ENCODE results near the gene HLA-A.
A peak's percentile ranks its signal among the peaks of the same experiment; 100 is the strongest.

The HLA-A gene

DNA sequence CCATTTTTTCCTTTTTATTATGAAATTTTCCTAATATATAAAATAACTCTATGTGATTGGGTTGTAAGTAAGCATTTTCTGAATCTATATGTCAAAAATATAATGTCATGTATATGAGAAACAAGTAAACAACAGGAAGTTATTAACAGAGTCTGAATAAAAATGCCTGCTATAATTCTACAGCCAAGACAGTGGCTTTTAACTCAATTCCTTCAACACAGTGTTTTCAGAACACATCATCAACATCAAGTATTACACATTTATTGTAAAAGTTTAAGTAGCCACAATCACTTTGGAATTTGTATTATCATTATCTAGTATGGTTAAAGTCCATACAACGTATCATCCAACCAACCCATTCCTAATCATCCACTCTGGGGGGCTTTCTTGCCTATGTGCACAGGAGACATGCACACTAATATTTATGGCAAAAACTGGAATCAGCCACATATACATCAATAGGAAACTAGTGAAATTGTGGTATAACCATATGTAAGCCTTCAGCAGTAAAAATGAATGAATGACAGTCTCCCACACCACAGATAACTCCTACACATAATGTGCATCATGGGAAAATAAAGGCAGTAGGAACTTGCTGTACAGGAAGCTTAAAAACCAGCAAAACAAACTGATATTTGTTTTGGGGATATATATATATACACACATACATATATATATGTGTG is 6.9 kb upstream of the HLA-A start:
- no peak for DNase-seq (ENCODE audit: low read depth)

- no peak for DNase-seq (ENCODE audit: low read depth)
Observed at GRCh38 chr6:29938746-29939508, 3.4 kb upstream of the HLA-A start.

DNA sequence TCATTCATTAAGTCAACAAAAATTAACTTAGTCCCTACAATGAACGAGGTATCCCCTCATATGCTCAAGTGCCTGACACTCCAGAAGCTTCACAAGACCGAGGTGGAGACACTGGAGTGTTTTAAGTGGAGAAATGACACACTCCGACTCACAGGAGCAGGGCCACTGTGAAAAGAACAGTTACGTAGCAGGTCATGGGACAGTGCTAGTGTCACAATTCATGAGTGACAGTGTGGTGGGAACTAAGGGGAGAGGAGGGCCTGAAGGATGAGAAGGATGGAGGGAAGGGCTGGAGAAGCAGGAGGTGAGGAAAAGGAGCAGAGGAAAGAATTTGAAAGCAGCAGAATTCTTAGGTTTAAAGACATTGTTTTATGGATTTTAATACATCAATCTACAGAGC is 1.3 kb upstream of the HLA-A start:
- no peak for DNase-seq (ENCODE audit: low read depth)

- peak; percentile 27 for DNase-seq (ENCODE audit: low read depth)
Observed at GRCh38 chr6:29941471-29941870, 861 bp upstream of the HLA-A start.

DNA sequence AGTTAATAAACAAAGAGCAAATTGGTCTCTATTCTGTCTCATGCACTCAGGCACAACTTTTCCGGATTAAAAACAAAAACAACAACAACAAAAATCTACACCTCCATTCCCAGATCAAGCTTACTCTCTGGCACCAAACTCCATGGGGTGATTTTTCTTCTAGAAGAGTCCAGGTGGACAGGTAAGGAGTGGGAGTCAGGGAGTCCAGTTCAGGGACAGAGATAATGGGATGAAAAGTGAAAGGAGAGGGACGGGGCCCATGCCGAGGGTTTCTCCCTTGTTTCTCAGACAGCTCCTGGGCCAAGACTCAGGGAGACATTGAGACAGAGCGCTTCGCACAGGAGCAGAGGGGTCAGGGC is 437 bp upstream of the HLA-A start:
- DNase-seq (ENCODE audit: low read depth): no peak

DNA sequence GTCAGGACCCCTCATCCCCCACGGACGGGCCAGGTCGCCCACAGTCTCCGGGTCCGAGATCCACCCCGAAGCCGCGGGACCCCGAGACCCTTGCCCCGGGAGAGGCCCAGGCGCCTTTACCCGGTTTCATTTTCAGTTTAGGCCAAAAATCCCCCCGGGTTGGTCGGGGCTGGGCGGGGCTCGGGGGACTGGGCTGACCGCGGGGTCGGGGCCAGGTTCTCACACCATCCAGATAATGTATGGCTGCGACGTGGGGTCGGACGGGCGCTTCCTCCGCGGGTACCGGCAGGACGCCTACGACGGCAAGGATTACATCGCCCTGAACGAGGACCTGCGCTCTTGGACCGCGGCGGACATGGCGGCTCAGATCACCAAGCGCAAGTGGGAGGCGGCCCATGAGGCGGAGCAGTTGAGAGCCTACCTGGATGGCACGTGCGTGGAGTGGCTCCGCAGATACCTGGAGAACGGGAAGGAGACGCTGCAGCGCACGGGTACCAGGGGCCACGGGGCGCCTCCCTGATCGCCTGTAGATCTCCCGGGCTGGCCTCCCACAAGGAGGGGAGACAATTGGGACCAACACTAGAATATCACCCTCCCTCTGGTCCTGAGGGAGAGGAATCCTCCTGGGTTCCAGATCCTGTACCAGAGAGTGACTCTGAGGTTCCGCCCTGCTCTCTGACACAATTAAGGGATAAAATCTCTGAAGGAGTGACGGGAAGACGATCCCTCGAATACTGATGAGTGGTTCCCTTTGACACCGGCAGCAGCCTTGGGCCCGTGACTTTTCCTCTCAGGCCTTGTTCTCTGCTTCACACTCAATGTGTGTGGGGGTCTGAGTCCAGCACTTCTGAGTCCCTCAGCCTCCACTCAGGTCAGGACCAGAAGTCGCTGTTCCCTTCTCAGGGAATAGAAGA is 978 bp downstream of the HLA-A start:
- no peak for DNase-seq (ENCODE audit: low read depth)

- DNase-seq (ENCODE audit: low read depth): no peak
Observed at GRCh38 chr6:29945281-29945820, 3.0 kb downstream of the HLA-A start.

GRCh38 chr6:29946223-29947076 is 4.1 kb downstream of the HLA-A start:
- no peak for DNase-seq (ENCODE audit: low read depth)

DNA sequence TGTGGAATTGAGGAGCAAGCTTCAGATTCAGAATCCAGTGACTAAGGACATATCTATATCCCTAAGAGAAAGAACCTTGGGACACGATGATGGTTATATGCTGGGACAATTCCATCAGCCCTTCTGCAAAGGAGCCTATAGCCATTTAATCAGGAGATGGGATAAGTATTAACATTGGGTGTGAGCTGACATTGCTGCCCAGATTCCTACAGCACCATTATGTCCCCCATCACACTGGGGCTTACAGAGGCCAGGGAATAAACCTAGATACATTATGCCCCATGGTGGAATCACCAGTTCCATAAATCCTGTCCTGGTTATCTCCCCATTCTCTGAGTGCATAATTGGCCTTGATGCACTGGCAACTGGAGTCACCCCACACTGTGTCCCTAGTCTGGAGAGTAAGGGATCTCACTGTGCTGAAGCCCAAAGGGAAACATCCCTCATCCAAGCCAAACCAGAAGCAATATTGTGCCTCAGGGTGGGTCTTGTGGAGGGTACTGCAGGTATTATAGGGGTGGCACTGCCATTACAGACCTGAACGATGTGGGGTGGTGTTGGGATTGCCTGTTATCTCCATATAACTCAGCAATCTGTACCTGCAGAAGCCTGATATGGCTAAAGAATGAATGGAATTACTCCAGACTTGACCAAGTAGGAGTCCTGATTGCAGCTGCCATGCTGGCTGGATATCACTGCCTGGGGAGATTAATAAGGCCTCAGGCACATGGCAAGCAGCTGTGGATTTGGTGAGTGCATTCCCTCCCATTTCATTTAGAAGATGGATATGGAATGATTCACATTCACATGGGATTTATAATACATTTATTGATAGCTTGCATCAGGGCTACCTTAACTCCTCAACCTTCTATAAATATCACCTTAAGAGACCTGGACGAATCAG is 5.0 kb downstream of the HLA-A start:
- DNase-seq (ENCODE audit: low read depth): no peak

- no peak for DNase-seq (ENCODE audit: low read depth)
Observed at GRCh38 chr6:29948277-29948676, 5.9 kb downstream of the HLA-A start.

- no peak for DNase-seq (ENCODE audit: low read depth)
Observed at GRCh38 chr6:29949934-29950333, 7.6 kb downstream of the HLA-A start.

- DNase-seq (ENCODE audit: low read depth): no peak
Observed at GRCh38 chr6:29951882-29952281, 9.6 kb downstream of the HLA-A start.

GRCh38 chr6:29953001-29953441 is 10.7 kb downstream of the HLA-A start:
- peak; percentile 80 for DNase-seq (ENCODE audit: low read depth)

DNA sequence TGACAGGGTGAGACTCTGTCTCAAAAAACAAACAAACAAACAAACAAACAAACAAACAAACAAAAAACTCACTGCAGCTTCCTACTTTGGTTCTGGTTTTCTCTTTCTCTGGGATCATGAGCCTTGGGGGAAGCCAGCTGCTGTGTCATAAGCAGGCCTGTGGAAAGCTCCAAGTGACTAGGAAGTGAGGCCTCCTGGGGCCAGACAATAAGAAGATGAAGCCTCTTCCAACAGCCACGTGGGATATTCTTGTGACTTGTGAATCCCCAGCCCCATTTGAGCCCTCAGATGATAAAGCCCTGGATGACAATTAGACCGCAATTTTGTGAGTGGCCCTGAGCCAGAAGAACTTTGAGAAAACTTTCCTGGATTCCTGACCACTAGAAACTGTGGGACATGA is 11.4 kb downstream of the HLA-A start:
- no peak for DNase-seq (ENCODE audit: low read depth)

DNA sequence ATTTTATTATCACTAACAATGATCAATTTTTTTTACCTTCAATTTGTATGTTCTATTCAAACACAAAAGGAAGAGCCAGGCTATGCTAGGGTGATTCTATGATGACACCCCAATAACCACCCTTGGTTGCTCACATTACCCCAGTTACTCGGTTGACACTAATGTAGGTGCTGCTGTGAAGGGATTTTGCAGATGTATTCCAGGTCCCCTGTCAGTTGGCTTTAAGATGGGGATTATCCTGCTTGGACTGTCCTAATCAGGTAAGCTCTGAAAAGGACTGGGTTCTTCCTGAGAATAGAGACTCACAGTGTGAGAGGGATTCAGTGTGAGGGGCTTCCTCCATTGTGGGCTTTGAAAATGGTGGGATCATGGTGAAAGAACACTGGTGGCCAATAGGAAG is 11.9 kb downstream of the HLA-A start:
- no peak for DNase-seq (ENCODE audit: low read depth)

- DNase-seq (ENCODE audit: low read depth): no peak
Observed at GRCh38 chr6:29955783-29956182, 13.5 kb downstream of the HLA-A start.

- no peak for DNase-seq (ENCODE audit: low read depth)
Observed at GRCh38 chr6:29956518-29956917, 14.2 kb downstream of the HLA-A start.

- no peak for DNase-seq (ENCODE audit: low read depth)
Observed at GRCh38 chr6:29958046-29958445, 15.7 kb downstream of the HLA-A start.

GRCh38 chr6:29958921-29959320 is 16.6 kb downstream of the HLA-A start:
- no peak for DNase-seq (ENCODE audit: low read depth)

- no peak for DNase-seq (ENCODE audit: low read depth)
Observed at GRCh38 chr6:29959467-29959866, 17.1 kb downstream of the HLA-A start.
